GM12873 (cell line): ENCODE measurements around the gene NTPCR.

Experiments used
- TF ChIP-seq, protein P1 (sequence below): IDR thresholded peaks from 2 replicates; pipeline ENCODE4 v1.5.1; 2012; ENCODE audit warnings: low read depth, mild to moderate bottlenecking, moderate library complexity, low read length, control low read depth; ENCODE audit not compliant: insufficient read depth; ENCODE audit errors: missing control alignments

Gene NTPCR

DNA sequence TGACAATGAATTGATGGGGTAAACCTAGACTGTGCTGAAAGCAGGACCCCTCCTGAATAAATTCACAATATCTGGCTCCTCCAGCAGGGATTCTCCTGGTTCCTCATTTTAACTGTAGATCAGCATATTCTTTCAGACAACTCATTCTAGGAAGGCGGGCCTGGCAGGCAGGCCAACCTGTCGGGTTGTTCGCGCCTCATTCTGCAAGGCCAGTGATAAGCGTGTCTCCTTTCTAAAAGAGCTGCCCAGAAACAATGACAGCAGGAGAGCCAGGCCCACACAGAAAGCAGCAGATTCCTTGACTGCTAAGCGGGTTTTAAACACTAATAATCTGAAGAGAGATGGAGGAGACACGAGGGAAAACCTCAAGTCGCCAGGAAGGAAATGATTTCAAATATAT, 70.0 kb downstream of the NTPCR start:
- TF ChIP-seq, protein P1, sequence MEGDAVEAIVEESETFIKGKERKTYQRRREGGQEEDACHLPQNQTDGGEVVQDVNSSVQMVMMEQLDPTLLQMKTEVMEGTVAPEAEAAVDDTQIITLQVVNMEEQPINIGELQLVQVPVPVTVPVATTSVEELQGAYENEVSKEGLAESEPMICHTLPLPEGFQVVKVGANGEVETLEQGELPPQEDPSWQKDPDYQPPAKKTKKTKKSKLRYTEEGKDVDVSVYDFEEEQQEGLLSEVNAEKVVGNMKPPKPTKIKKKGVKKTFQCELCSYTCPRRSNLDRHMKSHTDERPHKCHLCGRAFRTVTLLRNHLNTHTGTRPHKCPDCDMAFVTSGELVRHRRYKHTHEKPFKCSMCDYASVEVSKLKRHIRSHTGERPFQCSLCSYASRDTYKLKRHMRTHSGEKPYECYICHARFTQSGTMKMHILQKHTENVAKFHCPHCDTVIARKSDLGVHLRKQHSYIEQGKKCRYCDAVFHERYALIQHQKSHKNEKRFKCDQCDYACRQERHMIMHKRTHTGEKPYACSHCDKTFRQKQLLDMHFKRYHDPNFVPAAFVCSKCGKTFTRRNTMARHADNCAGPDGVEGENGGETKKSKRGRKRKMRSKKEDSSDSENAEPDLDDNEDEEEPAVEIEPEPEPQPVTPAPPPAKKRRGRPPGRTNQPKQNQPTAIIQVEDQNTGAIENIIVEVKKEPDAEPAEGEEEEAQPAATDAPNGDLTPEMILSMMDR, result no peak

DNA sequence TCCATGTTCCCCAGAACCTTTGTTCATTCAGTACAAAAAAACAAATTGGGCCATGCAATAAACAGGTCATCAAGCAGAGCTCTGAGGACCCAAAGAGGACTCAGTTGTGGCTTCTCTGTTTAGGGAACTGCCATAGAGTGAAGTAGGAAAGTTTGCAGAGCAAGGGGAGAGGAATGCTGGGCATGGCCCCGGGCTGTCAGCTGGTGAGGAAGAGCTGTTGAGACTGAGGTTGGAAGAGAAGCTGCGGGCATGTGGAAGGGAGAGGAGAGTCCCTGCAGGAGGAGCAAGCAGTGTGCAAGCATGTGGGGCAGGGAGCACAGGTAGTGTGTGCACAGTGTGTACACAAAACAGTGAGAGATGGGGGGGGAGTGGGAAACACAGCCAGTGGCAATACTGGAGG, 71.8 kb downstream of the NTPCR start:
- TF ChIP-seq, protein P1, result no peak

DNA sequence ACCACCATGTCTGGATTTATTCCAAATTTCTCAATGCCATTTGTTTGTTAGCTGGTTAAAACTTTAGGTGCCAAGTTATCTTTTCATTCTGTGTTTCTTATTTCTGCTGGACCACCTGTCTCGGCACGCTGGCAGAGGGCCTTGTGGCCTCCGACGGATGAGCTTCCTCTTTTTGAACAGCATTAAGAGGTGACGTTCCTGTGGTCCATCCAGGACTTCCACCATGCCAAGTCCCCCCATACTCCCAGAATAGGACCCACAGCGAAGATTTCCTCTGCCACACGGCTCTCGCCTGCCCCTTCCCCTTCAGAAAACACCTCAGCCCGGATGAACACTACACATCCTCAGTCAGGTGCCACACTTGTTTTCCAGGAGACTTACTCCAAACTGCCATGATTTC, 73.8 kb downstream of the NTPCR start:
- TF ChIP-seq, protein P1, result no peak

DNA sequence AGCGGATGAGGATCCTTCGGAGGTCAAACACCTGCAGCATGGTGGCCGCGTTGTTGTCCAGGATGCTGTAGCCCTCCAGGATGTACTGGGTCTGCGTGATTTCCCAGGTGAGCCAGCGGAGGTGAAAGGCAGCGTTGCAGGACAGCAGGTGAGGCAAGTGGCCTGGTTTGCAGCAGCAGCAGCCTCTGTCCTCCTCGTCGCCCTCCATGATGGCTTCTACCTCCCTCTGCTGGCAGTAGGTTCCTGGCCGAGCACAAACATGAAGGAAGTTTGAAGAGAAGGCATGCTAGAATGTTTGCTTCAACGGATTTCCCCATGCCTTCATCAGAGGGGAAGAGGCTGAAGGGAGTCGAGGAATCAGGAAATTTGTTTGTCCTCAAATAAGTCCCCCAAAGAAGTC, 74.7 kb downstream of the NTPCR start:
- TF ChIP-seq, protein P1, result peak; percentile 54

DNA sequence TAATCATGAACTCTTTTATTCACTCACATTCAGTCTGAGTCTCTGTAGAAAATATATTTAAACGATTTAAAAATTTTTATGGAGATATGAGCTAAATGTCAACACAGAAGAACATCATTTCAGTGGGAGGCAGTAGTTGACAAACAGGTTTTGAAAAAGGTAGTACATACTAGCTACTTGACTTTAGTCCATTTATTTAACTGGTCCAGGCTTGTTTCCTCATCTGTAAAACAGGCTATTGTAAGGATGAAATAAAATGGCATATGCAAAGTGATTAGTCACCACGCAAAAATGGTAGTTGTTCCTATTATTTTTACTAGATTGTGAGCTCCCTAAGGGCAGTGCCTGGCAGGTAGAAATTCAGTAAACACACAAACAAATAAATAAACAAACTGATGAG, 75.2 kb downstream of the NTPCR start:
- TF ChIP-seq, protein P1, result no peak

DNA sequence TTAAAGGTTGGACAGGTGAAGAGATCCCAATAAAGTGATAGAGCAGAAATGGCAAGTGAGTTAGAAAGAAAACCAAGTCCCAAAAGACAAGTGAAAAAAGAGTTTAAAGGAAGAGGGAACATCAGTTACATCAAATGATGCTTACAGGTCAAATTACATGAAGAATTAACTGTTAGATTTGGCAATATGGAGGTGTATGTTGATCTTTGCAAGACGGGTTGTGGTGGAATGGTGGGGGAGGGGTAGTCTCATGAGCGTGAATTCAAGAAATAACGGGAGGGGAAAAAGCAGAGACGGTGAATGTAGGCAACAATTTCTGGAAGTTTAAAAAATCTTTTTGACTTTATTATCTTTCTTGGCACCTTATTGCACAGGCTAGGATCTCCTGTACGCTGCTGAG, 76.6 kb downstream of the NTPCR start:
- TF ChIP-seq, protein P1, result no peak

DNA sequence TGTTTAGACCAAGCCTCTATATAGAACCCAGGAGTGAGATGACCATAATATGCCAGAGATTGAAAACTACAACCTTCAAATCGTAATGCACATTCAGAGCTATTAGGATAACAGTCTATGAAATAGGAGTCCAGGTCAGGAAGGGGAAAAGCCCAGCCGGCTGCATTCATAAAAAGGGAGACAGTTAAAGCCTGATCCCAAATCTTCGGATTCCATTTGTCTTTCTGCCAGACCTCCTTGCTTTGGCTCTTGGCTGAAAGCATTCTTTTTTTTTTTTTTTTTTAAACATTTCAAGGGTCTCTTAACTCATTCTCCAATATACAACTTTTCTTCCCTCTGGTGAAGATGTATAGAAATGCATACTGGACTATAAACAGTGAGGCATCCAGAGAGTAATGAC, 81.1 kb downstream of the NTPCR start:
- TF ChIP-seq, protein P1, result no peak
